DMS114 treated with DMSO at 0.1 percent for 48 hours (cell line): ENCODE data around the gene YIPF6.
"Not testable (repeated sequence)": the region's sequence is repeated elsewhere in the genome, so short reads cannot be mapped to it uniquely, and the experiment has no call there.

Experiments used
- DNase-seq: peaks from one replicate; lab custom pipeline; 2025; ENCODE audit not compliant: unreplicated experiment; lab: John Stamatoyannopoulos, UW

Gene YIPF6, protein sequence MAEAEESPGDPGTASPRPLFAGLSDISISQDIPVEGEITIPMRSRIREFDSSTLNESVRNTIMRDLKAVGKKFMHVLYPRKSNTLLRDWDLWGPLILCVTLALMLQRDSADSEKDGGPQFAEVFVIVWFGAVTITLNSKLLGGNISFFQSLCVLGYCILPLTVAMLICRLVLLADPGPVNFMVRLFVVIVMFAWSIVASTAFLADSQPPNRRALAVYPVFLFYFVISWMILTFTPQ

DNA sequence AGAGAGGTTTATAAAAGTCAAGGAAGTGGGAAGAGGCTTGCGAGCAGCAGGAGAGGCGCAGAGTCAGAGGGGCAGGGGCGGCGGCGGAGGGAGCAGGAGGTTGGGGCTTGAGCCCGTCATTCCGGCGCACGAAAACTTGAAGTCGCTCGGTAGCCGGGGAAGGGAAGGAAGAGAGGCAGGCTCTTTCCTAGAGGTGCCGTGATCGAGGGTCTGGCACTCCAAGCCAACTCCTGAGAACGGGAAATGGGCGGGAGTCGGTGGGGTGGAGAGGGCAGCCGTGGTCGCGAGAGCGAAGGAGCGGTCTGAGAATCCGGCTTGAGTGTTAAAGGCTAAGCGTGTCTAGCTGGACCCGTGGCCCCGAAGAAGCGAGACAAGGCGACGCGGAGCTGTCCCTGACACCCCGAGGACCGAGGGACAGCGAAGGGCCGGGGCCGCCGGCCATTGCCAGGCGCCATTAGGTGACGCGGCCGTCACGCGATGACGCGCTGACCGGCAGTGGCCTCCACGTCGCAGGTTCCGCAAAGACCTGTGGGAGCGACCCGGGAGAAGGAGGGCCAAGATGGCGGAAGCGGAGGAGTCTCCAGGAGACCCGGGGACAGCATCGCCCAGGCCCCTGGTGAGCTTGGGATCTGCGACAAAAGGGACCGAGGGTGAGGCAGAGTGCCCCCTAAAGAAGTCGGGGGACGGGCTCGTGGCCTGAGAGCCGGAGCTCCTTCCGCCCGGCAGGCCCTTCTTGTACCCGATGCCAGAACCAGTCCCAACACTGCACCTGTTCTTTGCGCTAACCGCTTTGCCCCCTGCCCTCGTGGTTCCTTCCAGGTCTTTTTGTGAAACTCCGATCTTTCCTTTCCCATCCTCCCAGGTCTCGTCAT lies at the start of gene YIPF6:
YIPF6 (plus strand) TSS at position 544 of the 872 bp plus-strand sequence; CDS start at position 560, 16 bp downstream.
- peak; percentile 33 for DNase-seq

DNA sequence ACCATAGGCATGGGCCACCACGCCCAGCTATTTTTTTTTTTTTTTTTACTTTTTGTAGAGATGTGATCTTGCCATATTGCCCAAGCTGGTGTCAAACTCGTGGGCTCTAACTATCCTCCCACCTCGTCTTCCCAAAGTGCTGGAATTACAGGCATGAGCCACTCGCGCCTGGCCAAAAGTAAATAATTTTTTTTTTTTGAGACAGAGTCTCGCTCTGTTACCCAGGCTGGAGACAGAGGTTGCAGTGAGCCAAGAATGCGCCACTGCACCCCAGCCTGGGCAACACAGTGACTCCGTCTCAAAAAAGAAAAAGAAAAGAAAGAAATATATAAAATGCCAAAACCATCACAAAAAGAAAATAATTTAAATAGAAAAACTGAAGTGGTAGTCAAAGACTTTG lies 47.1 kb upstream of the YIPF6 start:
- DNase-seq: no peak

DNA sequence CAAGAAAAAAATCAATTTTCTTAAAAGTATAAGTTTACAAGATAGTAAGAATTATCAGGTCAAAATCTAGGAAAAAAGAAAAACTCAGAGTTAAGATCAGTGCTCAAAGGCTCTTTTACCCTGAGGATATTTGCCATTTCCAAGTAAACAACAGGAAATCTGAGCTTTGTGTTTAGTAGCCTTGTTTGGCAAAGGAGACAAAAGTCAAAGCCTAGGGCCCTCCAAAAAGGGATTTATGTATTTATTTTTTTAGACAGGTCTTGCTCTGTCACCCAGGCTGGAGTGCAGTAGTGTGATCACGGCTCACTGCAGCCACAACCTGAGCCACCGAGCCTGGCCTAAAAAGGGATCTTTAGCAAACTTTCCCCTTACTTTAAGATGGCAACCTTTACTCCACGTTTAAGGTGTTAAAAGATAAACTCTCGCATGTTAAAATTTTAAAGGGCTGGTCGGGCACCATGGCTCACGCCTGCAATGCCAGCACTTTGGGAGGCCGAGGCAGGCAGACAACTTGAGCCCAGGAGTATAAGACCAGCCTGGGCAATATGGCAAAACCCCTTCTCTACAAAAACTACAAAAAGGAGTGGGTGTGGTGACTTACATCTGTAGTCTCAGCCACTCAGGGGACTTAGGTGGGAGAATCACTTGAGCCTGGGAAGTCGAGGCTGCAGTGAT lies 44.2 kb upstream of the YIPF6 start:
- DNase-seq: no peak

DNA sequence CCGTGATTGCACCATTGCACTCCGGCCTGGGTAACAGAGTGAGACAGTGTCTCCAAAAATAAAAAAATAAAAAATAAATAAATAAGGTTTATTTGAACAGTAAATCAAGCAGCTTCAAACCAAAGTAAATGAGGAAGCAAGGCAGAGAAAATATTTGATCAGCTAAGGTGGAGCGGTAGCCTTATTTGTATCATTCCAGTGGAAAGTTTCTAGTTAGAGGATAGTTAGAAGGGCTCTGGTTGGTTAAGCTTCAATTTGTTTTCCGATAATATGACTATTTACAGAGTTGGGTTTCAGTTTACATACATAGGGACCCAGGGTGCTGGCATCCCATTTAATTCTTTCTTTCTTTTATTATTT lies 43.7 kb upstream of the YIPF6 start:
- DNase-seq: no peak

DNA sequence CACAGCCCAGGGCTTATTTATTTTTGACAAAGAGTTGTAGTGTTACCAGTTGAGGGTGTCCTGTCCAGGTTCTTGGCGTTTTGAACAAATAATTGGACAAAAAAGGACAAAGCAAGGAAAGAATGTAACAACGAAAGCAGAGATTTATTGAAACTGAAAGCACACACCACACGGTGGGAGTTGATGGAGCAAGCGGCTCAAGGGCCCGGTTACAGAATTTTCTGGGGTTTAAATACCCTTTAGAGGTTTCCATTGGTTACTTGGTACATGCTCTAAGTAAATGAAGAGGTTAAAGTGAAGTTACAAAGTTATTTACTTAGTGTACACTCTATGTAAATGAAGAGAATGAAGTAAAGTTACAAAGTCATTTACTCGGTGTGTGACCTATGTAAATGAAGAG lies 37.8 kb upstream of the YIPF6 start:
- no peak for DNase-seq

DNA sequence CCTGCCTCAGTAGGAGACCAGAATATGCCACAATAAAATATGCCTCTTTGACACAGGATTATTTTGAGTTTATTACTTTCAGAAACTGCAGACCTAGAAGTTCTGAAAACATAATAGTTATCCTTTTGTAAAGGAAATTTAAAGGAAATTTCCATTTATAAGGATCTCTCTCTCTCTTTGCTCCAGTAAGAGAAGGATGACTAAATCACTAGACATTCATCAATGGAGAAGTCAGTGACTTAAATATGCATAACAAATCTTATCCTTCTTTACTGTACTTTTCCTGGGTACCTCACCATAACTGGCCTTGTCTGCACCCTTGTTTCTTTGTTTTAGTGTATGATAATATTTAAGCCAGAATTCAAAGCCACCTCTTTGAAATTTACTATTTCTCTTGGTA lies 37.3 kb upstream of the YIPF6 start:
- DNase-seq: no peak

DNA sequence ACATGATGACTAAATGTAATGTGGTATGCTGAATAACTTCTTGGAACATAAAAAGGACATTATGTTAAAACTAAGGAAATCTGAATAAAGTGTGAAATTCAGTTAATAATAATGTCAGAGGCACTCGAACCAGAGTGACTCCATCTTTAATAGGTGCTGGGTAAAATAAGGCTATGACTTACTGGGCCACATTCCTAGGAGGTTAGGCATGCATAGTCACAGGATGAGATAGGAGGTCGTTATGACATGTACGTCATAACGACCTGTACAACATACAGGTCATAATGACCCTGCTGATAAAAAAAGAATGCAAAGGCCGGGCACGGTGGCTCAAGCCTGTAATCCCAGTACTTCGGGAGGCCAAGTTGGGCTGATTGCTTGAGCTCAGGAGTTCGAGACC lies 36.7 kb upstream of the YIPF6 start:
- no peak for DNase-seq

DNA sequence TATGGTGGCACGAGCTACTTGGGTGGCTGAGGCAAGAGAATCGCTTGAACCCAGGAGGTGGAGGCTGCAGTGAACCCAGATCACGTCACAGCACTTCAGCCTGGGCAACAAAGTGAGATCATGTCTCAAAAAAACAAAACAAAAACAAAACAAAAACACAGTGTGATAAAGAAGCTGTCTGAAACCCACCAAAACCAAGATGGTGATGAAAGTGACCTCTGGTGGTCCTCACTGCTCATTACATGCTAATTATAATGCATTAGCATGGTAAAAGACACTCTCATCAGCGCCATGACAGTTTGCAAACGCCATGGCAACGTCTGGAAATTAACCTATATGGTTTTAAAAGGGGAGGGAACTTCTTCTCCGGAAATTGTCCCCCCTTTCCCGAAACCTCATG lies 36.2 kb upstream of the YIPF6 start:
- peak; percentile 4 for DNase-seq

DNA sequence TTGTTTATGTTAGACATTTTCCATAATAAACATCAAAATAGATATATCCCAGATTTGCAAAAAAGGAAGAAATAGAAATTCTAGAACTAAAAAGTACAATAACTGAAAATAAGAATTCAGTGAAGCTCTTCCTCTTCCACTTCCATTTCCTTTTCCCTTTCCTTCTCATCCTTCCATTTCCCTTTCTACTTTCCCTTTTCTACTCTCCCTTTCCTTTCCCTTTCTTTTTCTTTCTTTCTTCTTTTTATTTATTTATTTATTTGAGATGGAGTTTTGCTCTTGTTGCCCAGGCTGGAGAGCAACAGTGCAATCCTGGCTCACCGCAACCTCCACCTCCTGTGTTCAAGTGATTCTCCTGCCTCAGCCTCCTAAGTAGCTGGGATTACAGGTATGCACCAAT lies 35.0 kb upstream of the YIPF6 start:
- no peak for DNase-seq

DNA sequence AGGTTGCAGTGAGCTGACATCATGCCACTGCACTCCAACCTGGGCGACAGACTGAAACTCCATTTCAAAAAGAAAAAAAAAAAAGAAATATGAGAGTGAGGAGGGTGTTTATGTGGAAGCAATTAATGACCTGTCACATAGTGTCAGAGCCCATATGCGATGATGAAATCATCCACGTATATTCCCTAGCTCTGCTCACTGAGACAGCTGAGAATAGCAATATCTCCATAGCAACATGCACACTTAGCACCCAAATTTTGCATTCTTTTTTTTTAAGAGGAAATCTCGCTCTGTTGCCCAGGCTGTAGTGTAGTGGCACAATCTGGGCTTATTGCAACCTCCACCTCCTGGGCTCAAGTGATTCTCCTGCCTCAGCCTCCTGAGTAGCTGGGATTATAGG lies 34.1 kb upstream of the YIPF6 start:
- no peak for DNase-seq

DNA sequence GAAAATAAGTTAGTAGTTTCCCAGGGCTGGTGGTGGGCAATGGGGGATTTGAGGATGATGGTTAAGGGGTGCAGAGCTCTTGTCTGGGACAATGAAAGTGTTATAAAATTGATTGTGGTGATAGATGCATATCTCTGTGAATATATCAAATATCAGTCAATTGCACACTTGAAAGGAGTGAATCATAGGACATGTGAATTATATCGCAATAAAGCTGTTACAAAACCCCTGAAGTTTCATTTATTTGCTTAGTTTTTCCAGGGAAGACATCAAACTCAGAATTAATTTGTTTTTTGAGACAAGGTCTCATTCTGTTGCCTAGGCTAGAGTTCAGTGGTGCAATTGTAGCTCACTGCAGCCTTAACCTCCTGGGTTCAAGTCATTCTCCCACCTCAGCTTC lies 17.9 kb upstream of the YIPF6 start:
- DNase-seq: no peak

DNA sequence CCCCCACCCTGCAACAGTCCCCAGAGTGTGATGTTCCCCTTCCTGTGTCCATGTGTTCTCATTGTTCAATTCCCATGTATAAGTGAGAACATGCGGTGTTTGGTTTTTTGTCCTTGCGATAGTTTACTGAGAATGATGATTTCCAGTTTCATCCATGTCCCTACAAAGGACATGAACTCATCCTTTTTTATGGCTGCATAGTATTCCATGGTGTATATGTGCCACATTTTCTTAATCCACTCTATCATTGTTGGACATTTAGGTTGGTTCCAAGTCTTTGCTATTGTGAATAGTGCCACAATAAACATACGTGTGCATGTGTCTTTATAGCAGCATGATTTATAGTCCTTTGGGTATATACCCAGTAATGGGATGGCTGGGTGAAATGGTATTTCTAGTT lies 12.7 kb upstream of the YIPF6 start:
- DNase-seq: not testable (repeated sequence)

DNA sequence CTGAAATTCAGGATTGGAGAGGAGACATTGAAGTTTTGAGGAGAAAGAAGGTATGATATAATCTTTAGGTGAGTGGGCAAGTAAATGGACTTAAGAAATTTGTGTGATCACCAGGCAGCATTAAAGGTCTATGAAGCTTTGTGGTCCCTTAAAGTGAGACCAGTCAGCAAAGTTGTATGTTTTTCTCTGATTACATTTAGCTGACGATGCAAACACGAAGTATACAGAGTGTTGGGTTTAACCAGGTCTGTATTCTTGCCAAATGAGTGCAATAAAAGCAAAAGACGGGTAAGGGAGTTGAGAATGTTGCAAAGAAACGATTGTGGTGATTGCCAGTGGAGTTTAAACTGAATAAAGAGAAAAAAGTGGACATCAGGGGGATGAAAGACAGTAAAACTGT lies 11.6 kb upstream of the YIPF6 start:
- DNase-seq: no peak

DNA sequence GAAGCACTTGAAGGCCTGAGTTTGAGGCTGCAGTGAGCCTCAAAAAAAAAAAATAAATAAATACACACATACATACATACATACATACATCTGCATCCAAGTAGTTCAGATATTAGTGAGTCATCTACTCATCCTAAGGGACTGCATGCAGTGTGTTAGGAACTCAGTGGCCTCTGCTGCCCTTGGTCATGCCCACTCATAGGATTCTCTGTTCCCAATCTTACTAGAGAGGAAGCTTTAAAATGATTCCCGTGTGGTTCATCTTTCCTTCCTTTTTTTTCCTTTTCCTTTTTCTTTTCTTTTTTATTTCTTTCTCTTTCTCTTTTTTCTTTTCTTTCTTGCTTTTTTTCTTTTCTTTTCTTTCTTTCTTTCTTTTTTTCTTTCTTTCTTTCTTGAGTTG lies 10.9 kb upstream of the YIPF6 start:
- DNase-seq: no peak

DNA sequence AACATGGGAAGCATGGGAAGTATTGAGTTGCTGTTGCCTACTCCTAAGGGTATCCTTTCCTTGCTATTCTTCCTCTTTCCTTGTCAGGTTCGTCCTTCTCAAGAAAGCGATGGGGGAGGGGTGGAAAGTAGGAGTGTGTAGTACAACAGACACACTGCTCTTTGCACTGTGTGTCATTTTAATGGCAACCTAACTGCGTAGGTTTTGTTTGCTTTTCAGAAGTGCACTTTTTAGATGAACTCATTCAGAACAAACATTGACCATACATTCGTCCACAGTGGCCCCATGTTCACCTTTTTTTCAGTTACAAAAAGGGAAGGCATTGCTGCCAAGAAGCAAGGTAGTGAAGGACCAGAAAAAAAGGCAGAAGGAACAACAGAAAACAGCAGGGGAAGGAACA lies 10.2 kb upstream of the YIPF6 start:
- no peak for DNase-seq

DNA sequence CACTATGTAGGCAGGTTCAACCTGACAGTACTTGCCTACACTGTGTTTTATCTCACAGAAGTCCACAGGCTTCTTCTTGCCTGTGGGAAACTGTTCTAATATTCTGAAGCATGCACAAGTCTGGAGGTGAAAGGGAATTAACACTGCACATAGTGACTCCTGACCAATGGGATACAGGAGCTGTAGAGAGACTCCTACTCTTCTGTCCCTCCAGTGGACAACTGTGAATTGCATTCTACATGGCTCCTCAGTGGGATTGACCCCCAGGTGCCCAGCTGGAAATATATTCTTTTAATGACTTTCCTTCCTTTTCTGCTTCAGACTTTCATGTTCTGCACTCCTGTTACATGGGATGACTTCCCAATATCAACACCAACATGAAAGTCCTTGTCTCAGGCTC lies 8.2 kb upstream of the YIPF6 start:
- peak; percentile 2 for DNase-seq

DNA sequence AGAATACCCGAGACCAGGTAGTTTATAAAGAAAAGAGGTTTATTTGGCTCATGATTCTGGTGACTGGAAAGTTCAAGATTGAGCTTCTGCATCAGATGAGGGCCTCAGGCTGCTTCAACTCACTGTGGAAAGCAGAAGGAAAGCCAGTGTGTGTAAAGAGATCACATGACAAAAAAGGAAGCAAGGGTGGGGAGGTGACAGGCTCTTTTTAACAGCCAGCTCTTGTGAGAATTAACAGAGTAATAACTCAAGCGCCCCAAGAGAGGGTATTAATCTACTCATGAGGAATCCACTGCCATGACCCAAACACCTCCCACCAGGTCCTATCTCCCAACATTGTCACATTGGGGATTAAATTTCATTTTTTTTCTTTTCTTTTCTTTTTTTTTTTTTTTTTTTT lies 6.3 kb upstream of the YIPF6 start:
- no peak for DNase-seq

DNA sequence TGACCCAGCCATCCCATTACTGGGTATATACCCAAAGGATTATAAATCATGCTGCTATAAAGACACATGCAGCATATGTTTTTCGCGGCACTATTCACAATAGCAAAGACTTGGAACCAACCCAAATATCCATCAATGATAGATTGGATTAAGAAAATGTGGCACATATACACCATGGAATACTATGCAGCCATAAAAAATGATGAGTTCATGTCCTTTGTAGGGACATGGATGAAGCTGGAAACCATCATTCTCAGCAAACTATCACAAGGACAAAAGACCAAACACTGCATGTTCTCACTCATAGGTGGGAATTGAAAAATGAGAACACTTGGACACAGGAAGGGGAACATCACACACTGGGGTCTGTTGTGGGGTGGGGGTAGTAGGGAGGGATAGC lies 5.1 kb upstream of the YIPF6 start:
- DNase-seq: not testable (repeated sequence)

DNA sequence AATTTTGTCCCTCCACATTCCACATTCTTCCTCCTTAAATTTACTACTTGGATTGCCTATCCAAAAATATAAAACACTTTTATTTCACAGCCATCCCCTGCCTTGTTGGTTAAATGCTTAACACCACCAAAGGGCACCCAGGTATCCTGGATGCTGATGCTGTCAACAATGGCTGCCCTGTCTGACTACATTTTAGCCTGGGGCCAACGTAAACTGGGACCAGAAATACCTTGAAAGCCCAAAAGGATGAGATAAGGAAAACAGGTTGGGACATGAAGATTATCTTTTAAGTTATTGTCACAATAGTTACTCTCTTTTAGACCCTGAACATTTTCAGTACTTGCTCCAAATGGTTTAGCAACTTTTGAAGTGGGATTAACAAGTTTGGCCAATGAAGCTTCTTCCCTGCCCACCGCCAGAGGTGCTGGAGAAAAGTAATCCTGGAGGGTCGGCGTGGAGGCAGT lies 775 bp upstream of the YIPF6 start:
- DNase-seq: peak; percentile 21

DNA sequence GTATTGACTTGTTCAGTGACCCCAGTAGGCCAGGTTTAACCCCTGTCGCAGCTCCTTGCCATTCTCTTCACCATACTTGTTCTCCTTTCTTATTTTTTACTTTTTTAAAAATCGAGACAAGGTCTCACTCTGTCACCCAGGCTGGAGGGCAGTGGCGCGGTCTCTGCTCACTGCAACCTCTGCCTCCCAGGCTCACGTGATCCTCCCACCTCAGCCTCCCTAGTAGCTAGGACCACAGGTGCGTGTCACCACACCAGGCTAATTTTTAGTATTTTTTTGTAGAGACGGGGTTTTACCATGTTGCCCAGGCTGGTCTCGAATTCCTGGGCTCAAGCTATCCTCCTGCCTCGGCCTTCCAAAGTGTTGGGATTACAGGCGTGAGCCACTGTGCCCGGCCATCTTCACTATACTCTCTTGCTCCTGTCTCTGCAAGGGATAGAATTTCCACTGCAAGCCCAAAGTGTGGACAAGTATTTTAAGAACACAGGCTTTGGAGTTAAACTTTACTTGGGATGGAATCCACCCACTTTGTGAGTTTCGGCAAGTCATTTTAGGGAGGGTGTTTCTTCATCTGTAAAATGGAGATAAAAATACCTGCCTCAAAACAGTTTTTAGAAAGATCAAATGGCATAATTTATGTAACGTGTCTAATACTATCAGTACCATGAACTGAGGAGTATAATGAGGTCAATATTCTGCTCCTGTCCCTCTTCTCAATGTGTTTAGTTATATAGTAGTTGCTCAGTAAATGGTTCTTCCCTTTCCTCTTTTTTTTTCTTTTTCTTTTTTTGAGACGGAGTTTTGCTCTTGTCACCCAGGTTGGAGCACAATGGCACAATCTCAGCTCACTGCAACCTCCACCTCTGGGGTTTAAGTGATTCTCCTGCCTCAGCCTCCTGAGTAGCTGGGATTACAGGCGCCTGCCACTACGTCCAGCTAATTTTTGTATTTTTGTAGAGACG lies 973 bp downstream of the YIPF6 start:
- no peak for DNase-seq
